RWPE1 (cell line): ENCODE data around the gene NACC2.

Experiments
- CTCF ChIA-PET: fragments of 350-600 bp; sonication (Branson Sonifier 250); formaldehyde crosslinking; extraction: SDS; loops from one replicate; lab custom pipeline; 2021; lab: Yijun Ruan, JAX
- POLR2A ChIA-PET: fragments of 400-600 bp; formaldehyde crosslinking; extraction: SDS; loops from one replicate; lab custom pipeline; 2020; ENCODE audit warnings: antibody characterized with exemption; ENCODE audit not compliant: low non-redundant PET; lab: Yijun Ruan, JAX
- DNase-seq: peaks from one replicate; pipeline ENCODE4 v3.0.0; 2012; ENCODE audit warnings: low spot score
- H3K27ac ChIP-seq: fragments of 450-650 bp; 2 replicates; pipeline ENCODE4 v1.5.1; 2017
- TF ChIP-seq, protein P1 (sequence below): fragments of 450-650 bp; conservative IDR thresholded peaks from 2 replicates; pipeline ENCODE4 v1.5.1; 2017; ENCODE audit warnings: low read depth, mild to moderate bottlenecking

Gene NACC2

DNA sequence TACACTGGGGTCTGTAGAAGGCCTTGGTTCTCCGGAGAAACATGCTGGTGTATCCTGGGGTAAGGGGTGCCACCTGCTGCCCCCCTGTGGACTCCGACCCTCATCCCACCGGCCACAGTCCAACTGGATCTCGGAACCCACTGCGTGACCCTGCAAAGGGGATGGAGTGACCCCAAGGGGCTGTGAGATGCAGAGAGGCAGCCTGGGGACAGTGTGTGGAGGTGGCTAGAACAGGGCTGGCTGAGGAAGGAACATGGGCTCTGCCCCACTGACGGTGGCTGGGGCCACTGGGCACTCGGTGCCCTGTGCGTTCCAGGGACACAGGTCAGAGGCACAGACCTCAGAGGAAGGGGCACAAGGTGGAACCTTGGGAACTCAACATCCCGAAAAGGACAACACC lies 2.3 kb downstream of the NACC2 start:
- TF ChIP-seq, protein P1, sequence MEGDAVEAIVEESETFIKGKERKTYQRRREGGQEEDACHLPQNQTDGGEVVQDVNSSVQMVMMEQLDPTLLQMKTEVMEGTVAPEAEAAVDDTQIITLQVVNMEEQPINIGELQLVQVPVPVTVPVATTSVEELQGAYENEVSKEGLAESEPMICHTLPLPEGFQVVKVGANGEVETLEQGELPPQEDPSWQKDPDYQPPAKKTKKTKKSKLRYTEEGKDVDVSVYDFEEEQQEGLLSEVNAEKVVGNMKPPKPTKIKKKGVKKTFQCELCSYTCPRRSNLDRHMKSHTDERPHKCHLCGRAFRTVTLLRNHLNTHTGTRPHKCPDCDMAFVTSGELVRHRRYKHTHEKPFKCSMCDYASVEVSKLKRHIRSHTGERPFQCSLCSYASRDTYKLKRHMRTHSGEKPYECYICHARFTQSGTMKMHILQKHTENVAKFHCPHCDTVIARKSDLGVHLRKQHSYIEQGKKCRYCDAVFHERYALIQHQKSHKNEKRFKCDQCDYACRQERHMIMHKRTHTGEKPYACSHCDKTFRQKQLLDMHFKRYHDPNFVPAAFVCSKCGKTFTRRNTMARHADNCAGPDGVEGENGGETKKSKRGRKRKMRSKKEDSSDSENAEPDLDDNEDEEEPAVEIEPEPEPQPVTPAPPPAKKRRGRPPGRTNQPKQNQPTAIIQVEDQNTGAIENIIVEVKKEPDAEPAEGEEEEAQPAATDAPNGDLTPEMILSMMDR: no peak
- H3K27ac ChIP-seq: peak overlapping the region; percentile 87
- ChIA-PET CTCF (interaction anchor here (0.6 kb wide), 1 partner anchor 13 kb away, joined by 3 read pairs; no protein-coding TSS in a partner anchor), POLR2A (no interaction called here)
- DNase-seq: no peak

DNA sequence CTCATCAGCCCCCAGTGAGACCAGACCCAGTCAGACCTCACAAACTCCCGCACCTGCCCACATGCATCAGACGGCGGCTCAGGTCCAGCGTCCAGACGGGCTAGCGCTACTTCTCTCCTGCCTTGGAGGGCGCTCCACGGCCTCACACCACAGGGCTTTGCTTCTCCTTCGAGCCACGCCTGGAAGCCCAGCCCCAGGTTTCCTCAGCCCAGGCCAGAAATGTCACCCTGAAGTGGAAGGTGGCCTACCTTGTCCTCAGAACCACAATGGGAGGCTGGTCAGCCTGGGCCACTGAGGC lies 2.8 kb downstream of the NACC2 start:
- CTCF ChIA-PET: no interaction called here

DNA sequence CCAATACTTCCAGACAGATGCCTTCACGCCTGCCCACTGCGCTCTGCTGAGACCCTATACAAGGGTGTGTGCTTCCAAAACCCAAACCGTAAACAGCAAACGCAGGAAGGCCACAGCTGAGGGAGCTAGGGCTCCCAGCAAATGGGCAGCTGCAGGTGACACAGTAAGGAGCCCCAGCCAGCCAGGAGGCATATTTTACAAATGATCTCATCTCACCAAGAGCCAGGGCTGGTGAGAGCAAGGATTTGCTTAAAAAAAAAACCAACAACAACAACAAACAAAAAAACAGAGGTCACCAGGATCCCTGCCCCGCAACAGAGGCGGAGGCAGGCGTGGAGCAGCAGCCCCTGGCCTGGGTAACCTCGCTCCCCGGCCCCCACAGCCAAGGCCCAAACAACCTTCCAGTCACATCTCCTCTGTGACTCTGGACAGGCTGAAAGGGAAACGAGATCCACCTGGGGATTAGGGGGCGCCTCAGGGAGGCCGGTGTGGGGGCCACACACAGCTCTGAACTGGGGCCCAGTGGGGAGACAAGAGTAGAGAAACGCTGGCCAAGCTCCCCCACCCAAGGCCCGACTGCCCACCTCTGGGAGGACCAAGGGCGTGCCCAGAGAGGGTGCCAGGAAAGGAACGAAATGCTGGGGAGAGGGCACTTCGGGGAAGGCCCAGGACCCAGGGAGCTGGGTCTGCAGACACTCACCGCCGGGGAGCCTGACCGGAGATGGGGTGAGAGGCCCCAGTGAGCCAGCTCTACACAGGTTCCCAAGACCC lies 3.3 kb downstream of the NACC2 start:
- H3K27ac ChIP-seq: peak overlapping the region; percentile 87
- CTCF ChIA-PET: no interaction called here
- TF ChIP-seq, protein P1: no peak
- POLR2A ChIA-PET: interaction anchor here (1.7 kb wide), 1 partner anchor 20 kb away, joined by 5 read pairs; no protein-coding TSS in a partner anchor
- DNase-seq: no peak

More for the DNA sequence above, 2.8 kb downstream of the NACC2 start:
- DNase-seq: no peak
- POLR2A ChIA-PET: interaction anchor here (1.7 kb wide), 1 partner anchor 20 kb away, joined by 5 read pairs; no protein-coding TSS in a partner anchor
- peak overlapping the region; percentile 87 for H3K27ac ChIP-seq
- TF ChIP-seq, protein P1: no peak

DNA sequence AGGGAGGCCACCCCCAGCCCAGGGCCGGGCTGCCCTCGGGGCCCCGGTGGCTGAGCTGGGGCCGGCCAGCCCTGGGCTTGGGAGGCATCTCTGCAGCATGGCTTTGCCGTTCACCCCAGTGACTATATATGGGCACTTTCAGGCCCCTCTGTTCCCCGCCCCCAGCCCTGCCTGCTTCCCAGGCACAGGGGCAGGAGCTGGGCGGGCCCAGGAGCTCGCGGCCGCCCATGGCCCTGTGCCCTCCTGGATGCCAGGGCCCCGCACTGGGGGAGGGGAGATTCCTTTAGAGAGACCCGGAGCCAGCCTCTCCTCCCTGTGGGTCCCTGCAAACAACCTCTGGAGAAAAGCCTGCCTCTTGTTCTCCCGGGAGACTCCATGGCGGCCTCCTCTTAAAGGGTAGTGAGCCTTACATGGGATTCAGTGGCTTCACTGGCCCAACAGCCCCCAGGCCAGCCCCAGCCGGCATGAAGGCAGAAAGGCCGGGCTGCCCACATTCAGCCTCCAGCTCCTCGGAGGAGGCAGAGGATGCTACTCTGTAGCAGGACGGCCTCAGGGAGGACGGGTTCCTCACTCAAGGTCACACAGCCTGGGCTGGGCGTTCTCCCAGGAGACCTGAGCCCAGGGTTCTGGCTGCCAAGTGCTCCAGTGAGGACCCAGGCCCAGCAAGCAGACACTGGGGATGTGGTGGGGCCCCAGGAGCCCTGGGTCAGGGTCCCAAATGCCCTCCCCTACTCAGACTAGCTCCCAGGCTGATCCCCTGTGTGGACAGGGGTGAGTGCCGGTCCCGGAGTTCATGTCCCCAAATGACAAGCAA lies 4.1 kb downstream of the NACC2 start:
- TF ChIP-seq, protein P1: no peak
- peak overlapping the region; percentile 87 for H3K27ac ChIP-seq
- CTCF ChIA-PET: interaction anchor here (0.6 to 2.1 kb wide), 6 partner anchors 12 to 206 kb away, joined by 3 to 33 read pairs (median 6); partner anchors contain the start of gene TMEM250
- POLR2A ChIA-PET: interaction anchor here (0.6 to 1.7 kb wide), 3 partner anchors 18 to 27 kb away, joined by 3 to 5 read pairs (median 3); no protein-coding TSS in a partner anchor
- no peak for DNase-seq

DNA sequence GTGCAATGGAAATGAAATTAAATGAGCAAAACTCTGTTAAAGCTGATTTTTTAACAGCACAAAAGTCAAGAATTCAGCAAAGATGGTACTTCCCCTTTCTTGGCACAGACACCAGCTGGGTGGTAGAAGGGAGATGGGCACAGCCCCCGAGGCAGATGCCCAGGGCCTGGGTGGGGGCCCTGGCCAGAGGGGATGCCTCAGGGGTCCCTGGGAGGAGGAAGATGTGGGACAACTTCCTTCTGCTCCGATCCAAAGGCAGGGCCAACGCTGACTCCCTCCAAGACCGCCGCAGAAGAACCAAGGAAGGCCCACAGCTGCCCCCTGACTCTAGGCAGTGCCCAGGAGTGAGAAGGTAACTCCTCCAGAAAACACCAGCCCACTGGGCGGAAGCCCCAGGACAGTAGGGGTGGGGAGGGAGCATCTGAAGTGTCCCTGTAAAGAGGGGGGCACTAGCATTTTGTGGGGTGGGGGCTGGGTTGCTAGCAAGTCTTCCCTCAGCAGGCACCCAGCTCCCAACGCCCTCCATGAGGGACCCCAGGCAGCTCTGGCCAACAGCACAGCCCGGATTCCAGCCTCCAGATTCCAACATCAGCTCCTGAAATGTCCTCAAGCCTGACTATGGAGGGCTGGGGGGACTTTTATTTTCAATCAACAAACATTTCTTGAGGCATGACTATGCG lies 4.9 kb downstream of the NACC2 start:
- TF ChIP-seq, protein P1: no peak
- POLR2A ChIA-PET: interaction anchor here (0.6 to 1.0 kb wide), 3 partner anchors 19 to 28 kb away, joined by 3 to 6 read pairs (median 3); no protein-coding TSS in a partner anchor
- CTCF ChIA-PET: interaction anchor here (0.6 to 2.1 kb wide), 14 partner anchors 9 to 207 kb away, joined by 3 to 33 read pairs (median 4); partner anchors contain the start of gene TMEM250
- peak overlapping the region; percentile 87 for H3K27ac ChIP-seq
- no peak for DNase-seq
